ENCODE measurements around the gene FHOD3. TPM values are rescaled to one million over a fixed set of nuclear protein-coding genes. Genes with fewer than 3 reads are reported as not detected.

Gene FHOD3
- total and polyA plus RNA-seq, 9 of the 15 experiments (the other 6 are each of a cell fraction or from before 2014, with no cell fraction given), result 0.11 TPM; not detected in 8

DNA sequence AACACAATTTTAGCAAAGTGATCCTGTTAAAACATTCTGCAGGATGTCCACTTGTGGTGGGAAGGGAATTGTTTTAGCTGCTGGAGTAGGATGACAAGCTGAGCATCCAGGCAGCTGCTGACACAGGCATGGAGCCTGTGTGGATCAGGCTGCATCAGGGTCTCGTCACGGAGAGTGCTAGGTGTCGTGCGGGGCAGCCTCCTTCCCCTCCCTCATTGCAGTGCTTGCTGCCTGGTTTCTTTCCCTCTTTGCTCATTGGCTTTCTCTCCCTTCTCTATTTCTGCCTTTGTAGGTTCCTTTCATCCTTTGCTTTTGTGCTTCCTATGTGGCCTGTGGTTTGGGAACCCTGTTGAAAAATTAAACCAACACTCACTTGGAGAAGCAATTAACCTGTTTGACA is 358.4 kb downstream of the FHOD3 start:
- H3K4me1 ChIP-seq (replicated peaks in 1 of 2; ENCODE audit: control insufficient read depth in 2 of 2, insufficient read depth in 2 of 2, low read length in 2 of 2), result no peaks in the 10 kb centered on the region
- no peak overlapping the region for H2AFZ ChIP-seq (ENCODE audit: low read depth, low read length)
- H3K27me3 ChIP-seq (ENCODE audit: control insufficient read depth in 2 of 2, insufficient read depth in 2 of 2, low read length in 2 of 2), result peaks cover 7 to 27% of the 10 kb centered on the region in 2 experiments; a peak in 4 of 5 replicates
- no peaks in the 10 kb centered on the region for H3K79me2 ChIP-seq (ENCODE audit: control insufficient read depth, insufficient read depth, low read length)
- CTCF ChIA-PET (ENCODE audit: low intra/inter-chr PET ratio), result no interaction called here
- 0% methylated on average over 4 of the region's 4 CpGs for WGBS (ENCODE audit: insufficient coverage, low coverage, missing lambda C conversion rate)
- no peak overlapping the region for H3K27ac ChIP-seq (ENCODE audit: extremely low read depth, low read depth, low read length)
- H3K9me3 ChIP-seq (replicated peaks; ENCODE audit: control insufficient read depth, insufficient read depth, low read depth, low read length), result no peaks in the 10 kb centered on the region
- no peak for ATAC-seq
- H3K9me1 ChIP-seq (ENCODE audit: control insufficient read depth, insufficient read depth, low read length), result no peaks in the 10 kb centered on the region
- FAIRE-seq, result no peak
- H3K4me3 ChIP-seq, result no peak overlapping the region
- POLR2A ChIA-PET, result no interaction called here
- DNase-seq (ENCODE audit: extremely low read depth in 1 of 4, low spot score in 3 of 4), result no peak
- no peaks in the 10 kb centered on the region for H3K36me3 ChIP-seq (ENCODE audit: control insufficient read depth, insufficient read depth, low read length)
- no TSS peak for BruUV-seq (replicated peaks)
- no peak for TF ChIP-seq ZNF324 (CRISPR knock-in tag; IDR thresholded peaks at IDR 0.05)
- TF ChIP-seq, protein P1, sequence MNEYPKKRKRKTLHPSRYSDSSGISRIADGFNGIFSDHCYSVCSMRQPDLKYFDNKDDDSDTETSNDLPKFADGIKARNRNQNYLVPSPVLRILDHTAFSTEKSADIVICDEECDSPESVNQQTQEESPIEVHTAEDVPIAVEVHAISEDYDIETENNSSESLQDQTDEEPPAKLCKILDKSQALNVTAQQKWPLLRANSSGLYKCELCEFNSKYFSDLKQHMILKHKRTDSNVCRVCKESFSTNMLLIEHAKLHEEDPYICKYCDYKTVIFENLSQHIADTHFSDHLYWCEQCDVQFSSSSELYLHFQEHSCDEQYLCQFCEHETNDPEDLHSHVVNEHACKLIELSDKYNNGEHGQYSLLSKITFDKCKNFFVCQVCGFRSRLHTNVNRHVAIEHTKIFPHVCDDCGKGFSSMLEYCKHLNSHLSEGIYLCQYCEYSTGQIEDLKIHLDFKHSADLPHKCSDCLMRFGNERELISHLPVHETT (CRISPR knock-in tag; conservative IDR thresholded peaks at IDR 0.05 in 1 of 2, IDR thresholded peaks at IDR 0.05 in 1 of 2), result no peak
- no peak for TF ChIP-seq HCFC1 (IDR thresholded peaks at IDR 0.05; ENCODE audit: low read depth, low read length)
- no peak for TF ChIP-seq SMARCE1 (IDR thresholded peaks at IDR 0.05)
- TF ChIP-seq MTA2 (IDR thresholded peaks at IDR 0.05; ENCODE audit: low read depth), result no peak
- no peak for TF ChIP-seq PML (IDR thresholded peaks at IDR 0.05; ENCODE audit: low read length)
- no peak for TF ChIP-seq GATA2 (CRISPR knock-in tag; IDR thresholded peaks at IDR 0.05)
- TF ChIP-seq, protein P2, sequence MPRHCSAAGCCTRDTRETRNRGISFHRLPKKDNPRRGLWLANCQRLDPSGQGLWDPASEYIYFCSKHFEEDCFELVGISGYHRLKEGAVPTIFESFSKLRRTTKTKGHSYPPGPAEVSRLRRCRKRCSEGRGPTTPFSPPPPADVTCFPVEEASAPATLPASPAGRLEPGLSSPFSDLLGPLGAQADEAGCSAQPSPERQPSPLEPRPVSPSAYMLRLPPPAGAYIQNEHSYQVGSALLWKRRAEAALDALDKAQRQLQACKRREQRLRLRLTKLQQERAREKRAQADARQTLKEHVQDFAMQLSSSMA (CRISPR knock-in tag; IDR thresholded peaks at IDR 0.05), result no peak
- no peak for TF ChIP-seq CCNT2 (IDR thresholded peaks at IDR 0.05; ENCODE audit: borderline replicate concordance, extremely low read depth, insufficient read length, low read depth, low read length)
- TF ChIP-seq, protein P3, sequence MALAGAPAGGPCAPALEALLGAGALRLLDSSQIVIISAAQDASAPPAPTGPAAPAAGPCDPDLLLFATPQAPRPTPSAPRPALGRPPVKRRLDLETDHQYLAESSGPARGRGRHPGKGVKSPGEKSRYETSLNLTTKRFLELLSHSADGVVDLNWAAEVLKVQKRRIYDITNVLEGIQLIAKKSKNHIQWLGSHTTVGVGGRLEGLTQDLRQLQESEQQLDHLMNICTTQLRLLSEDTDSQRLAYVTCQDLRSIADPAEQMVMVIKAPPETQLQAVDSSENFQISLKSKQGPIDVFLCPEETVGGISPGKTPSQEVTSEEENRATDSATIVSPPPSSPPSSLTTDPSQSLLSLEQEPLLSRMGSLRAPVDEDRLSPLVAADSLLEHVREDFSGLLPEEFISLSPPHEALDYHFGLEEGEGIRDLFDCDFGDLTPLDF (CRISPR knock-in tag; IDR thresholded peaks at IDR 0.05), result no peak
- TF ChIP-seq NFATC3 (IDR thresholded peaks at IDR 0.05), result no peak
- no peak for TF ChIP-seq RAD51 (IDR thresholded peaks at IDR 0.05; ENCODE audit: borderline replicate concordance, low read depth)
- no peak overlapping the region for H3K4me2 ChIP-seq (ENCODE audit: insufficient read depth, low read length)
- in situ Hi-C loops (cut with MboI) (no loop called here), intact Hi-C loops (cut with micrococcal nuclease) (no loop called here)
- no peaks in the 10 kb centered on the region for H4K20me1 ChIP-seq (replicated peaks; ENCODE audit: control insufficient read depth, insufficient read depth, low read length)
- no peak overlapping the region for H3K9ac ChIP-seq (ENCODE audit: insufficient read depth in 1 of 2, low read depth in 2 of 2, low read length in 2 of 2)

Measured in K562 (cell line).